Common myeloid progenitor, CD34-positive (primary cell): ENCODE data around the gene FIP1L1.
"Not testable (repeated sequence)": the region's sequence is repeated elsewhere in the genome, so short reads cannot be mapped to it uniquely, and the experiment has no call there.

Source experiments
- CTCF ChIA-PET: fragments of 350-600 bp; sonication (Branson Sonifier 250); formaldehyde crosslinking; loops from one replicate; lab custom pipeline; 2021; ENCODE audit warnings: antibody characterized with exemption; lab: Charles Lee
- POLR2A ChIA-PET: fragments of 350-600 bp; sonication (Branson Sonifier 250); formaldehyde crosslinking; loops from one replicate; lab custom pipeline; 2021; ENCODE audit warnings: antibody characterized with exemption; lab: Charles Lee
- DNase-seq, 3 donors: peaks; one replicate each; pipeline versions ENCODE4 v3.0.0 to v3.0.0-alpha.2; 2013
- H3K27ac ChIP-seq, 2 experiments: 1 replicate in 1 of 2; 2 replicates in 1 of 2; pipeline ENCODE4 v1.7.0; 2013; ENCODE audit warnings: inconsistent platforms in 2 of 2, low read length in 2 of 2, mild to moderate bottlenecking in 2 of 2, low read depth in 1 of 2, moderate library complexity in 1 of 2; ENCODE audit not compliant: severe bottlenecking in 2 of 2, insufficient read depth in 1 of 2, poor library complexity in 1 of 2
- H3K27me3 ChIP-seq, 5 experiments: replicated peaks in 2 of 5; 1 replicate in 3 of 5; 2 replicates in 2 of 5; pipeline versions ENCODE4 v1.6.1 to v1.7.0; 2013; ENCODE audit warnings: low read length in 4 of 5, mild to moderate bottlenecking in 2 of 5, moderate library complexity in 2 of 5, inconsistent platforms in 1 of 5; ENCODE audit not compliant: insufficient read depth in 5 of 5, control insufficient read depth in 4 of 5
- H3K36me3 ChIP-seq, 4 experiments: 1 replicate in 2 of 4; 2 replicates in 2 of 4; pipeline versions ENCODE4 v1.6.1 to v1.7.0; 2013; ENCODE audit warnings: low read length in 3 of 4, control low read depth in 1 of 4, mild to moderate bottlenecking in 1 of 4; ENCODE audit not compliant: control insufficient read depth in 4 of 4, insufficient read depth in 4 of 4
- H3K4me1 ChIP-seq, 4 experiments: 1 replicate in 3 of 4; 2 replicates in 1 of 4; pipeline versions ENCODE4 v1.6.1 to v1.7.1; 2013; ENCODE audit warnings: low read length in 3 of 4, mild to moderate bottlenecking in 3 of 4, control low read depth in 1 of 4, inconsistent platforms in 1 of 4, moderate library complexity in 1 of 4; ENCODE audit not compliant: control insufficient read depth in 4 of 4, insufficient read depth in 4 of 4; ENCODE audit errors: control extremely low read depth in 1 of 4
- H3K4me3 ChIP-seq, 7 experiments: 1 replicate in 4 of 7; 2 replicates in 3 of 7; pipeline versions ENCODE4 v1.5.1 to v1.7.0; 2013; ENCODE audit warnings: mild to moderate bottlenecking in 7 of 7, low read length in 6 of 7, moderate library complexity in 6 of 7, inconsistent platforms in 2 of 7, low read depth in 2 of 7, control low read depth in 1 of 7; ENCODE audit not compliant: insufficient read depth in 4 of 7, control insufficient read depth in 1 of 7; ENCODE audit errors: extremely low read depth in 1 of 7
- H3K9me3 ChIP-seq, 5 experiments: 1 replicate in 4 of 5; 2 replicates in 1 of 5; pipeline versions ENCODE4 v1.6.1 to v1.7.1; 2013; ENCODE audit warnings: low read length in 4 of 5, mild to moderate bottlenecking in 2 of 5, inconsistent platforms in 1 of 5, low read depth in 1 of 5, moderate library complexity in 1 of 5; ENCODE audit not compliant: control insufficient read depth in 4 of 5, insufficient read depth in 2 of 5; ENCODE audit errors: control extremely low read depth in 1 of 5
- WGBS: methylation state at CpG from one replicate; pipeline ENCODE4 v1.1.5; 2013; ENCODE audit not compliant: insufficient coverage; 5-methylcytosine and 5-hydroxymethylcytosine counted together

Gene FIP1L1

GRCh38 chr4:53465281-53465680, 87.8 kb downstream of the FIP1L1 start:
- ChIA-PET POLR2A (no interaction called here), CTCF (interaction anchor here (0.8 kb wide), 1 partner anchor 11 kb away, joined by 3 read pairs; no protein-coding TSS in a partner anchor)
- Histone ChIP-seq H3K4me1 (no peaks in the 10 kb centered on the region), H3K36me3 (peaks cover 0 to 25% (median 7%) of the 10 kb centered on the region in 4 experiments), H3K4me3 (no peak overlapping the region), H3K9me3 (peaks cover 0 to 4% (median 0%) of the 10 kb centered on the region in 5 experiments), H3K27ac (no peak overlapping the region), H3K27me3 (no peaks in the 10 kb centered on the region)
- WGBS, result no CpG with 5 or more reads among the region's 2 CpGs
- no peak for DNase-seq

GRCh38 chr4:53465891-53466290, 88.5 kb downstream of the FIP1L1 start:
- H3K36me3 ChIP-seq, result peaks cover 0 to 22% (median 7%) of the 10 kb centered on the region in 4 experiments
- H3K4me1 ChIP-seq, result no peaks in the 10 kb centered on the region
- ChIA-PET CTCF (interaction anchor here (0.7 kb wide), 1 partner anchor 11 kb away, joined by 3 read pairs; no protein-coding TSS in a partner anchor), POLR2A (no interaction called here)
- peaks cover 0 to 4% (median 0%) of the 10 kb centered on the region in 5 experiments for H3K9me3 ChIP-seq
- H3K27ac ChIP-seq, result no peak overlapping the region
- no peaks in the 10 kb centered on the region for H3K27me3 ChIP-seq
- DNase-seq, result no peak
- H3K4me3 ChIP-seq, result no peak overlapping the region

- H3K27ac ChIP-seq, H3K4me3 ChIP-seq, H3K27me3 ChIP-seq, POLR2A ChIA-PET, DNase-seq, H3K4me1 ChIP-seq, H3K9me3 ChIP-seq: not testable (repeated sequence)
- H3K36me3 ChIP-seq, result peaks cover 0 to 15% (median 4%) of the 10 kb centered on the region in 4 experiments
- CTCF ChIA-PET, result interaction anchor here (0.7 kb wide), 1 partner anchor 10 kb away, joined by 3 read pairs; no protein-coding TSS in a partner anchor
- WGBS, result 100% methylated on average over 4 of the region's 6 CpGs
Observed at GRCh38 chr4:53466576-53466975, 89.1 kb downstream of the FIP1L1 start.

- Histone ChIP-seq H3K27me3 (no peaks in the 10 kb centered on the region), H3K36me3 (no peaks in the 10 kb centered on the region), H3K27ac (no peak overlapping the region), H3K4me1 (peaks cover 0 to 2% (median 0%) of the 10 kb centered on the region in 4 experiments), H3K4me3 (no peak overlapping the region), H3K9me3 (peaks cover 0 to 2% (median 0%) of the 10 kb centered on the region in 5 experiments)
- WGBS, result 98% methylated on average over 8 of the region's 10 CpGs
- DNase-seq, result no peak
- ChIA-PET CTCF (interaction anchor here (1.0 to 1.3 kb wide), 3 partner anchors 10 to 758 kb away, joined by 3 to 4 read pairs (median 3); no protein-coding TSS in a partner anchor), POLR2A (no interaction called here)
Observed at GRCh38 chr4:53476232-53477037, 99.0 kb downstream of the FIP1L1 start.

GRCh38 chr4:53477038-53477565, 99.7 kb downstream of the FIP1L1 start:
- Histone ChIP-seq H3K27me3 (no peaks in the 10 kb centered on the region), H3K4me1 (peaks cover 0 to 2% (median 0%) of the 10 kb centered on the region in 4 experiments), H3K27ac (no peak overlapping the region), H3K36me3 (no peaks in the 10 kb centered on the region), H3K9me3 (peaks cover 0 to 2% (median 0%) of the 10 kb centered on the region in 5 experiments), H3K4me3 (no peak overlapping the region)
- POLR2A ChIA-PET, result no interaction called here
- CTCF ChIA-PET, result interaction anchor here (1.1 to 1.6 kb wide), 4 partner anchors 11 to 757 kb away, joined by 3 to 4 read pairs (median 3); no protein-coding TSS in a partner anchor
- no peak for DNase-seq
- 96% methylated on average over 3 of the region's 5 CpGs for WGBS

GRCh38 chr4:53477636-53478035, 100.2 kb downstream of the FIP1L1 start:
- POLR2A ChIA-PET, result no interaction called here

More at GRCh38 chr4:53477636-53478035, 100.2 kb downstream of the FIP1L1 start:
- peaks cover 0 to 2% (median 0%) of the 10 kb centered on the region in 5 experiments for H3K9me3 ChIP-seq
- DNase-seq, result peak in 1 of 3 donors; percentile 10
- no peak overlapping the region for H3K4me3 ChIP-seq
- no peaks in the 10 kb centered on the region for H3K27me3 ChIP-seq
- H3K4me1 ChIP-seq, result peaks cover 0 to 2% (median 0%) of the 10 kb centered on the region in 4 experiments
- no CpG with 5 or more reads among the region's 1 CpG for WGBS
- H3K27ac ChIP-seq, result no peak overlapping the region
- CTCF ChIA-PET, result interaction anchor here (1.1 to 1.6 kb wide), 4 partner anchors 10 to 757 kb away, joined by 3 to 4 read pairs (median 3); no protein-coding TSS in a partner anchor
- no peaks in the 10 kb centered on the region for H3K36me3 ChIP-seq
